ENCODE results near the gene NMT1. TPM values are rescaled to one million over a fixed set of nuclear protein-coding genes. Genes with fewer than 3 reads are reported as not detected.

Gene NMT1
- total RNA-seq, 4 donors from 2014 or later = 63.5 to 129 (median 69.1) TPM

DNA sequence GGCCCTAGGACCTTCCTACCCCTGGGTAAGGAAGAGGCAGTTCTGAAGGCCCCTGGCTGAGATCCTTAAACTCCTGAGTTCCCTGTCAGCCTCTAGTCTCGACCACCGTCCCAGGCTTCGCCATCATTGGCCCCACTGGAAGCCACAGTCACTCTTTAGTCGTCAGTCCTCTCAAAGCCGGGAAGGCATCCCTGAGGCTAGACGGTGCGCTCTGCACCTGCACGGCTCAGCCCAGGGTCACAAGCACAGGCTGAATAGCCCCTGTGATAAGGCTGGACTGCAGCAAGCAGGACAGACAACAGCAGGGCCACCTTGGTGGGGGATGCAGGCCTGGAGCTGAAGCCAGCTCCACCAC lies 83.9 kb downstream of the NMT1 start:
- Histone ChIP-seq H3K9me3 (no peaks in the 10 kb centered on the region), H3K27ac (peak overlapping the region; percentile 81 to 98 (median 96)), H3K4me1 (peaks cover 0 to 46% (median 22%) of the 10 kb centered on the region in 3 donors), H3K4me3 (peak overlapping the region in 1 of 2 donors; percentile 62), H3K36me3 (peaks cover 0 to 11% of the 10 kb centered on the region in 2 donors), H3K27me3 (no peaks in the 10 kb centered on the region)
- 79% methylated on average over 7 of the region's 8 CpGs; no CpG with 5 or more reads in 1 of the 2 donors for WGBS, 2 donors (ENCODE audit: low coverage in 1 of 2)
- ATAC-seq = no peak
- TF ChIP-seq, protein P1, sequence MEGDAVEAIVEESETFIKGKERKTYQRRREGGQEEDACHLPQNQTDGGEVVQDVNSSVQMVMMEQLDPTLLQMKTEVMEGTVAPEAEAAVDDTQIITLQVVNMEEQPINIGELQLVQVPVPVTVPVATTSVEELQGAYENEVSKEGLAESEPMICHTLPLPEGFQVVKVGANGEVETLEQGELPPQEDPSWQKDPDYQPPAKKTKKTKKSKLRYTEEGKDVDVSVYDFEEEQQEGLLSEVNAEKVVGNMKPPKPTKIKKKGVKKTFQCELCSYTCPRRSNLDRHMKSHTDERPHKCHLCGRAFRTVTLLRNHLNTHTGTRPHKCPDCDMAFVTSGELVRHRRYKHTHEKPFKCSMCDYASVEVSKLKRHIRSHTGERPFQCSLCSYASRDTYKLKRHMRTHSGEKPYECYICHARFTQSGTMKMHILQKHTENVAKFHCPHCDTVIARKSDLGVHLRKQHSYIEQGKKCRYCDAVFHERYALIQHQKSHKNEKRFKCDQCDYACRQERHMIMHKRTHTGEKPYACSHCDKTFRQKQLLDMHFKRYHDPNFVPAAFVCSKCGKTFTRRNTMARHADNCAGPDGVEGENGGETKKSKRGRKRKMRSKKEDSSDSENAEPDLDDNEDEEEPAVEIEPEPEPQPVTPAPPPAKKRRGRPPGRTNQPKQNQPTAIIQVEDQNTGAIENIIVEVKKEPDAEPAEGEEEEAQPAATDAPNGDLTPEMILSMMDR (IDR thresholded peaks at IDR 0.05) = no peak

DNA sequence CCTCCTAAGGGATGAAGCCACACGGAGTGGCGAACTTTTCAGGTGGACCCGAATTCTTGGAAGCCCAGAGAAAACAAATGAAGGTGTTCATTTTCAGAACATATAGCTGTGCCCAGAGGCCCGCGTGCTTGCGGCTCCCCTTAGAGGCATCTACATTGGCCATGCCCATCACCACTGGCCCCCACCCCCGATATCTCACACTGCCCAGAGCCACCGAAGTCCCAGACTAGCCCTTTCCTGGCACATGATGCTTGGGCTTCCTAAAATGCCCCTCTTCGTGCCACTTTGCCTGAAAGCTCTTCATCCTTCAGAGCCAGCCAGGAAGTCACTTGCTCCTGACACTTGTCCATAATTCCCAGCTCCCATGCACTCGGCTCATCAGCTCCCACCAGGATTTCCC lies 85.0 kb downstream of the NMT1 start:
- peak overlapping the region; percentile 84 to 98 (median 96) for H3K27ac ChIP-seq
- no peaks in the 10 kb centered on the region for H3K9me3 ChIP-seq
- peaks cover 0 to 55% (median 23%) of the 10 kb centered on the region in 3 donors for H3K4me1 ChIP-seq
- H3K36me3 ChIP-seq = no peaks in the 10 kb centered on the region
- H3K27me3 ChIP-seq = no peaks in the 10 kb centered on the region
- WGBS, 2 donors (ENCODE audit: low coverage in 1 of 2) = 73 to 84% methylated on average over 4 to 10 of the region's 10 CpGs
- no peak for ATAC-seq
- no peak for TF ChIP-seq EP300 (IDR thresholded peaks at IDR 0.05)
- TF ChIP-seq, protein P1 (IDR thresholded peaks at IDR 0.05) = no peak
- no peak for TF ChIP-seq POLR2AphosphoS5 (IDR thresholded peaks at IDR 0.05)
- TF ChIP-seq POLR2A (IDR thresholded peaks at IDR 0.05) = no peak
- H3K4me3 ChIP-seq = no peak overlapping the region

DNA sequence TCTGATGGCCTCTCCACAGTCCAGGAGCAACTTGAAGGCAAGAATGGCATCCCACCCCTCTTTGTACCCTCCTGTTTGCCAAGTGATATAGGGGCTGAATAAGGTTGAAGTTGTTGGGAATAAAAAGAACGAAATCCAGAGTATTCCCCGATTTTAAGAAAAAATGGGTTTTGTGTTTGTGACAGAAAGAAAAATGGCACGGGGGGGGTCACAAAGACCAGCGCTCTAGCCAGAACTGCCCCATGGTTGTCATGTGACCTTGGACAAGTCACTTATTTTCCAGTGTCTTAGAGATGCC lies 85.4 kb downstream of the NMT1 start:
- peak overlapping the region; percentile 84 to 98 (median 96) for H3K27ac ChIP-seq
- ATAC-seq = no peak
- WGBS, 2 donors (ENCODE audit: low coverage in 1 of 2) = 52 to 62% methylated on average over 2 to 4 of the region's 4 CpGs
- H3K4me3 ChIP-seq = peak overlapping the region in 1 of 2 donors; percentile 70
- peaks cover 1 to 59% (median 26%) of the 10 kb centered on the region in 3 donors for H3K4me1 ChIP-seq
- H3K9me3 ChIP-seq = no peaks in the 10 kb centered on the region
- TF ChIP-seq, protein P1 (IDR thresholded peaks at IDR 0.05) = no peak
- no peak for TF ChIP-seq POLR2AphosphoS5 (IDR thresholded peaks at IDR 0.05)
- no peak for TF ChIP-seq EP300 (IDR thresholded peaks at IDR 0.05)
- TF ChIP-seq POLR2A (IDR thresholded peaks at IDR 0.05) = no peak
- no peaks in the 10 kb centered on the region for H3K36me3 ChIP-seq
- no peaks in the 10 kb centered on the region for H3K27me3 ChIP-seq

DNA sequence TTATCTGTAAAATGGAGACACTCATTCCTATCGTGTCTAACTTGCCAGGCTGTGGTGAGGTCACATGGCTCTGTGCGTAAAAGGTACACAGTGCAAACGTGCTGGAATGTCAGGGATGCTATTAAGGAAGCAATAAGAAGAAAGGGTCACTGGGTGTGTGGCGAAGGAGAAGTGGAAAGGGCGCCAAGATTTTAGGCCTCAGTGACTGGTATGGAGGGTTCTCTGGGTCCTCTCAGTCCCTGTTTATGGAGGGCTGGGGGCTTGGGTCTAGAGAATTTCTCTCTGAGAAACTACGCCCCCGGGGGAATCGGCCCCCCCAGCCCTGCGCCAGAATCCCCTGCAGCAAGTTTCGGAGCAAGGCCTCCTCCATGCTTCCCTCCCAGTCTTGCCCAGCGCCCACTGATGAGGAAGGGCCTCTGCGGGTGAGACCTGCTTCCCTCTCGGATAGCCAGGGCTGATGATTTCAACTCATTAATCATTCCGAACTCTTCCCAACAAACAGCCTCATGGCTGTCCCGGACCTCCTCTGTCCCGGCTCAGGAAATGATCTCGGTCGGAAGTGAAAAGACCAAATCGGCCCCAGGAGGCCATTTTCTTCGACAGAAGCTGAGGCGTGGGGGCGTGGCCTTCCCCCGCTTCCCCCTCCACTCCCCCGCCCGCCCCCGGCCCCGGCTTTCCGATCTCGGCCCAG lies 85.9 kb downstream of the NMT1 start:
- peak; percentile 6 for ATAC-seq
- WGBS, 2 donors (ENCODE audit: low coverage in 1 of 2) = 0 to 2% methylated on average over 10 to 20 of the region's 29 CpGs
- peaks cover 3 to 64% (median 30%) of the 10 kb centered on the region in 3 donors for H3K4me1 ChIP-seq

More for the DNA sequence above, 85.9 kb downstream of the NMT1 start:
- Histone ChIP-seq H3K27ac (peak overlapping the region; percentile 84 to 98 (median 96)), H3K36me3 (no peaks in the 10 kb centered on the region), H3K4me3 (peak overlapping the region; percentile 44 to 70), H3K9me3 (no peaks in the 10 kb centered on the region), H3K27me3 (no peaks in the 10 kb centered on the region)
- TF ChIP-seq POLR2A (IDR thresholded peaks at IDR 0.05) (no peak), POLR2AphosphoS5 (IDR thresholded peaks at IDR 0.05) (peak; percentile 59), EP300 (IDR thresholded peaks at IDR 0.05) (no peak)
- TF ChIP-seq, protein P1 (IDR thresholded peaks at IDR 0.05) = peak in 1 of 4 experiments; percentile 3
